22Rv1 (cell line): ENCODE data around the gene CASP12.

ENCODE experiments used
- H3K27ac ChIP-seq: fragments of 450-650 bp; 2 replicates; pipeline ENCODE4 v1.5.1; 2017
- CTCF ChIP-seq: fragments of 450-650 bp; IDR thresholded peaks from 2 replicates; pipeline ENCODE4 v1.5.1; 2017; ENCODE audit warnings: mild to moderate bottlenecking
- ZFX ChIP-seq: fragments of 450-650 bp; IDR thresholded peaks from 2 replicates; pipeline ENCODE4 v1.6.1; 2017; ENCODE audit warnings: antibody characterized with exemption, borderline replicate concordance

CASP12 gene

GRCh38 chr11:104846216-104846615 lies 52.0 kb downstream of the CASP12 start:
- no peak overlapping the region for H3K27ac ChIP-seq
- TF ChIP-seq ZFX (no peak), CTCF (no peak)

GRCh38 chr11:104844451-104844850 lies 53.8 kb downstream of the CASP12 start:
- TF ChIP-seq CTCF (no peak), ZFX (no peak)
- no peak overlapping the region for H3K27ac ChIP-seq

- TF ChIP-seq CTCF (no peak), ZFX (no peak)
- H3K27ac ChIP-seq: no peak overlapping the region
Observed at GRCh38 chr11:104843150-104843836, 55.0 kb downstream of the CASP12 start.

- TF ChIP-seq CTCF: no peak
- TF ChIP-seq ZFX: no peak
- no peak overlapping the region for H3K27ac ChIP-seq
Observed at GRCh38 chr11:104841973-104842525, 56.2 kb downstream of the CASP12 start.

- H3K27ac ChIP-seq: no peak overlapping the region
- TF ChIP-seq CTCF: no peak
- no peak for TF ChIP-seq ZFX
Observed at GRCh38 chr11:104841185-104841584, 57.1 kb downstream of the CASP12 start.

GRCh38 chr11:104837969-104838639 lies 60.2 kb downstream of the CASP12 start:
- no peak overlapping the region for H3K27ac ChIP-seq
- TF ChIP-seq ZFX (no peak), CTCF (no peak)

- no peak for TF ChIP-seq ZFX
- TF ChIP-seq CTCF: no peak
- H3K27ac ChIP-seq: no peak overlapping the region
Observed at GRCh38 chr11:104836691-104837090, 61.6 kb downstream of the CASP12 start.
